Activated CD4-positive, alpha-beta T cell treated with anti-CD3 and anti-CD28 coated beads for 48 hours (primary cell): ENCODE results near the gene GPC6.

ENCODE experiments used
- DNase-seq: peaks from one replicate; pipeline ENCODE4 v3.0.0-alpha.2; 2020

GPC6 gene

GRCh38 chr13:93325303-93326233 is 99.0 kb downstream of the GPC6 start:
- no peak for DNase-seq

GRCh38 chr13:93326234-93326811 is 99.7 kb downstream of the GPC6 start:
- DNase-seq = no peak

- DNase-seq = no peak
Measured at GRCh38 chr13:93328943-93329342, 102.3 kb downstream of the GPC6 start.

GRCh38 chr13:93336728-93337127 is 110.1 kb downstream of the GPC6 start:
- DNase-seq = no peak

- no peak for DNase-seq
Measured at GRCh38 chr13:93338030-93338429, 111.4 kb downstream of the GPC6 start.

GRCh38 chr13:93338906-93339305 is 112.3 kb downstream of the GPC6 start:
- no peak for DNase-seq

GRCh38 chr13:93339550-93339949 is 112.9 kb downstream of the GPC6 start:
- DNase-seq = no peak

- DNase-seq = no peak
Measured at GRCh38 chr13:93341517-93341916, 114.9 kb downstream of the GPC6 start.

GRCh38 chr13:93343097-93343496 is 116.5 kb downstream of the GPC6 start:
- DNase-seq = no peak

GRCh38 chr13:93344048-93344705 is 117.6 kb downstream of the GPC6 start:
- DNase-seq = no peak

GRCh38 chr13:93345024-93345423 is 118.4 kb downstream of the GPC6 start:
- no peak for DNase-seq

- DNase-seq = no peak
Measured at GRCh38 chr13:93345770-93346169, 119.2 kb downstream of the GPC6 start.

- DNase-seq = no peak
Measured at GRCh38 chr13:93352616-93353015, 126.0 kb downstream of the GPC6 start.

GRCh38 chr13:93355094-93355493 is 128.5 kb downstream of the GPC6 start:
- DNase-seq = no peak

GRCh38 chr13:93356469-93356868 is 129.9 kb downstream of the GPC6 start:
- no peak for DNase-seq

- DNase-seq = no peak
Measured at GRCh38 chr13:93360021-93360420, 133.4 kb downstream of the GPC6 start.

- DNase-seq = no peak
Measured at GRCh38 chr13:93361703-93362102, 135.1 kb downstream of the GPC6 start.

- no peak for DNase-seq
Measured at GRCh38 chr13:93364166-93364565, 137.6 kb downstream of the GPC6 start.

GRCh38 chr13:93368296-93368695 is 141.7 kb downstream of the GPC6 start:
- no peak for DNase-seq

GRCh38 chr13:93368718-93369117 is 142.1 kb downstream of the GPC6 start:
- DNase-seq = no peak

- DNase-seq = no peak
Measured at GRCh38 chr13:93372856-93373255, 146.2 kb downstream of the GPC6 start.

GRCh38 chr13:93375491-93375890 is 148.9 kb downstream of the GPC6 start:
- no peak for DNase-seq

- no peak for DNase-seq
Measured at GRCh38 chr13:93377196-93377595, 150.6 kb downstream of the GPC6 start.

- DNase-seq = no peak
Measured at GRCh38 chr13:93378184-93378583, 151.6 kb downstream of the GPC6 start.
